GM19240 (cell line): Measurements from ENCODE around the gene IL18.
"Not testable (repeated sequence)": the region's sequence is repeated elsewhere in the genome, so short reads cannot be mapped to it uniquely, and the experiment has no call there.

Source experiments
- DNase-seq: peaks from one replicate; pipeline ENCODE4 v3.0.0; 2011; ENCODE audit warnings: low spot score; ENCODE audit not compliant: insufficient read length

IL18 gene

DNA sequence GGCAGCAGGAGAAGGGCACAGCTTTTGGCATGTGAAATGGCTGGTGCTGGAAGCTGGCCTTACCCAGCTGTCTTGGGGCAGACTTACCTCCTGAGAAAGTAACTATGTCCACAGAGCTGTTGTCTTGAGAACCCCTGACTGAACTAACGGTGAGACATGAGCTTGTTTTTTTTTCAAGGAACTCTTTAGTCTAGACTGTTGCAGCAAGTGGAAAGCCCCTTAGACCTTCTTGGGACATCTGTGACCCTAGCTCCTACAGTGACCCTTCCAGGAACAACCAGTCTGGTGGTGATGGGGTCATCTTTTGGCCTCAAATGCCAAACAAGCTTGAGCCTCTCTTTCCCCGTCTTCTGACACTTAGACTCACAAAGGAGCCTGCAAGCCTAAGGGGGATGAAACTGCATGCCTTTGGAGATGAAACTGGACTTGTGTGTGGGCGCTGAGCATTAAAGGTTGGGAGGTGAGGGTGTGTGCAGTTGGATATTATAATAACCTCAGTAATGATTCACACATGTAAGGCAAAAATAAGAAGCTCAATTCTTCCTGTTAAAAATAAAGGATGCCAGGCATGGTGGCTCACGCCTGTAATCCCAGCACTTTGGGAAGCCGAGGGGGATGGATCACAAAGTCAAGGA, 41.8 kb downstream of the IL18 start:
- no peak for DNase-seq

DNA sequence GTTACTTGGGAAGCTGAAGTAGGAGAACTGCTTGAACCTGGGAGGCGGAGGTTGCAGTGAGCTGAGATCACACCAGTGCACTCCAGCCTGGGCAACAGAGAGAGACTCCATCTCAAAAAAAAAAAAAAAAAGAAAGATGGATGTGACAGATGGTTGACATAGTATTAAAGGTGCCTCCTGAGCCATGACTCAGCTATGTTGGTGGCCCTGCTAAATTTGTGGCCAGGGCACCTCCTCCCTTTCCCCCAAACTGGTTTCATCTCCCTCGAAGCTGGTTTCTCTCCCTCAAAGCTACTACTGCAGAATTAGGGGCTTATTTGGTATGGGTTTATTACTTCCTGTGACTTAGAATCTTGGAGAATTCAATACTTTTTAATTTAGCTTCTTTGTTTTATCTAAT, 45.7 kb downstream of the IL18 start:
- no peak for DNase-seq

DNA sequence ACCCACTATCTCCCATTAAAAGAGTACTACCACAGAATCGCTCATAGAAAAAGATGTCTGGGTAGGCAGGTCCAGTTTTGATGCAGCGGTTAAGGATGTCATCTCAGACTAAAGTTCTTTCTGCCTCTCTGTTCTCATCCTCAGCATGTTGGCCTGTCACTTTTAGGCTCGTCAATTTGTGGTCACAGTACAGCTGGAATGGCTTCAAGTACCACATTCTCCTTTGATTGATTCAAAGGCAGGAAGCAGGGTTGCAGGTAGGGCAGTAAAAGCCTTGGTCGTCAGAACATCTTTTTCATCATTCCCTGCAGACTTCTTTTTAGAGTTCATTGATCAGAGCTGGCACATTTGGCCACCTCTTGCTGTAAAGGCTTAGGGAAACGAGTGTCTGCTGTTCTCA, 48.5 kb downstream of the IL18 start:
- DNase-seq: no peak

DNA sequence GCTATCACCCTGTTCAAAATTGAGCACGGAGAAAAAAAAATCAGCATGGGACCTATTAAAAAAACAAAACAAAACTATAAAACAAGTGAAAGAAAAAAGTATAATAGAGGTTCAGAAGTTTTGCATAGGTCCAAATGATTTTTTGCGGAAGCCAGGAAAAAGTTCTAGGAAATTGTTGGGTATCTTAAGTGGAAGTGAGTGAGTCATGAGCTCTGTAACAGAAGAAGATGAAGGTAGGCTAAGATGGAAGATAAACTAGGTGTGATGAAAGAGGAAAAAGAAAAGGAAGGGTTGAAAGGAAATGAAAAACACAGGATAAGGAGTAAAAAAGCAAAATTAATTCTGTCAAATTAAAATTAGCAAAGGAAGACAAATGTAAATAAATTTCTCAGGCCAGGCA, 49.4 kb downstream of the IL18 start:
- DNase-seq: no peak

DNA sequence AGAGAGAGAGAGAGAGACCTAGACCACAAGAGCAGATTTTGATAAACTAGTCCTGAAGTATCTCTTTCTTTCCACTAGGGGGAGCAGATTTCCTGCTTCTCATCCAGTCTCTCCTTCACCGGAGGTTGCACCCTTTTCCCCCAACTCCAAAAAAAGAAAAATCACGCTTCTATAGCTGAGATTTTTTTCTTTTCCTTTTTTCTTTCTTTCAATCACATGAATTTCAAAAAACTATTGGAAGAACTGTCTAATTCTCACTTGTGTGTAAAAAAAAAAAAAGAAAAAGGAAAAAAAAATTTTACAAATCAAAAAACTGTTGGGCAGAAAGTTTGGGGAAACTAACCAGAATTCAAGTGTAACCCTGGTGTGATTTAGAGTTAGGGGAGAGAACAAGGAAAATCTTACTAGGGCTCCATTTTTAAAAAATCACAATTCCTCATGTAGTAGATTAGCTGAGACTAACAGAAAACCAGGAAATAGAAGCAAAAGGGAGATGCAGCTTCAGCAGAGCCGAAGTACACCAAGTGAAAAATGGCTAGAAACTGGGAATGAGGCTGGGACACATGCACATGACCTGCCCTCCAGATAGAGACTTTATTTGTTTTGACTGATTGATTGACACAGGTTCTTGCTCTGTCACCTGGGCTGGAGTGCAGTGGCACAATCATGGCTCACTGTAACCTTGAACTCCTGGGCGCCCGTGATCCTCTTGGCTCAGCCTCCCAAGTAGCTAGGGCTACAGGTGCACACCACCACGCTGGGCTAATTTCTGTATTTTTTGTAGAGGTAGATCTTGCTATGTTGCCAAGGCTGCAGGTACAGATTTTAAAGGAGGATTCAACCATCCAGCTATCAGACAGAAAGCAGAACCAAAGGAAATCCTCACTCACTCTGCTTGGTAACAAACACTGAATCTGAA, 50.1 kb downstream of the IL18 start:
- DNase-seq: no peak

DNA sequence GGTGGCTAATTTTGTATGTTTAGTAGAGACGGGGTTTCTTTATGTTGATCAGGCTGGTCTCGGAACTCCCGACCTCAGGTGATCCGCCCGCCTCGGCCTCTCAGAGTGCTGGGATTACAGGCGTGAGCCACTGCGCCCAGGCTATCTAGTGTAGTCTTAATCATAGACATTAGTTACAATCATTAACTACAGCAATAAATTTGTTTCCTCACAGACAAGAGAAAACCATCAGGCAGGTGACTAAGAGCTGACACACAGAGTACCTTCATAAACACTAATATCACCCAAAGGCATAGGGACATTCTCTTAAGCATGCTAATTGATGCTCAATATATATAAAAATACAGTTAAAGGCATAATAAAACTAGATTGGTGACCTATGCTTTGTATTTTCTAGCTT, 57.8 kb downstream of the IL18 start:
- DNase-seq: no peak

DNA sequence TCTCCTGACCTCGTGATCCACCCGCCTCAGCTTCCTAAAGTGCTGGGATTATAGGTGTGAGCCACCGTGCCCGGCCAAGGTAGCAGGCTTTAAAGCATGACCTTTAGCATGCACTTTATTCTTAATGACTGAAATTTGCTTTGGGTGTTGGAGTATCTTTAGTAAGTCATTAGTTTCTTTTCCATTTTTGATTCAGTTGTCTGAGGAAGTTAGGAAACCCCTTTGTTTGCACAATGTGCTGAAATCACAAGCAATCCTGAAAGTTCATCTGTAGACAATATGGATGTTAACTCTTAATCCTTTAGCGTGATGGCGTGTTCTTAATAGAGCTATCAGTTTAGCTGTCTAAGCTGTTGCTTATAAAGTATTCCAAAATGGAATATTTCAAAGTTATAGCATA, 60.4 kb downstream of the IL18 start:
- no peak for DNase-seq

DNA sequence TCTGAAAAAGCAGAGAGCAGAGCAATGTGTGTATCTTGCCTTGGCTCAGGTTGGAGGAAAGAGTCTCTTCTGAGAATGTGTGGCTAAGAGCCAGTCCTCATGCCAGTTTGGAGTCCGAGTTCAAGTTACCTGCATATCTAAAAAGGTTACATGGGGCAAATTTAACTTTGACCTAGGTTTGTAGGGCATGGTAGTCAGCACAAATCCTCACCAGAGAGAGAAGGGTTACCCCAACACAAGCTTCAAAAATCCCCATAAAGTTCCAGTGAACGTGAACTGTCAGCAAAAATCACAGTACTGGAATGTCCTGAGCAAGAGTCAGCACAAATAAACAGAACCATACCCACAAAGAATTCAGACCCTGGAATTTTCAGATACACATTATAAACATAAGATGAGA, 63.4 kb downstream of the IL18 start:
- no peak for DNase-seq

DNA sequence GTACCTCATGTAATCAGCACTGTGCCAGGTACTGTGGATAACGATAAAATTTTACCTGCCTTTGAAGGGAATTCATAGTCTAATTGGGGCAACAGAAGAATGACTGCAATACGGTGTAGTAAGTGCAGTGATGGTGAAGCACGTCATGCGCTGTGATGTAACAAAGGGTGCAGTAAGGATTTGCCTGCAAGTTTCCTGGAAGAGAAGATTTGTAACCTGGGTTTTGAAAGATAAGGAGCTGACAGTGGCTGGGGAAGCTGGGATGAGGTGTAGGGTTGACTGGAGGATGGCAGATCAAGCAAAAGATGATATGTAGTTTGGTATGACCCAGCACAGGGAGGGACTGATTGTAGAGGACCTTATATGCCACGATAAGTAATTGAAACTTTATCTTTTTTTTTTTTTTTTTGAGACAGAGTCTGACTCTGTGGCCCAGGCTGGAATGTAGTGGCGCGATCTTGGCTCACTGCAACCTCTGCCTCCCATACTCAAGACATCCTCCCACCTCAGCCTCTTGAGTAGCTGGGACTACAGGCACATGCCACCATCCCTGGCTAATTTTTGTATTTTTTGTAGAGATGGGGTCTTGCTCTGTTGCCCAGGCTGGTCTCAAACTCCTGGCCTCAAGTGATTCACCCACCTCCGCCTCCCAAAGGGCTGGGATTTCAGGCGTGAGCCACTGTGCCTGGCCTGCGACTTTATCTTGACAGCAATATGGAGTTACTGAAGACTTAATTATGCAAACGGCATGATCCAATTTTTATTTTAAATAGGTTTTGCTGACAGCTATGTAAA, 66.0 kb downstream of the IL18 start:
- DNase-seq: no peak

DNA sequence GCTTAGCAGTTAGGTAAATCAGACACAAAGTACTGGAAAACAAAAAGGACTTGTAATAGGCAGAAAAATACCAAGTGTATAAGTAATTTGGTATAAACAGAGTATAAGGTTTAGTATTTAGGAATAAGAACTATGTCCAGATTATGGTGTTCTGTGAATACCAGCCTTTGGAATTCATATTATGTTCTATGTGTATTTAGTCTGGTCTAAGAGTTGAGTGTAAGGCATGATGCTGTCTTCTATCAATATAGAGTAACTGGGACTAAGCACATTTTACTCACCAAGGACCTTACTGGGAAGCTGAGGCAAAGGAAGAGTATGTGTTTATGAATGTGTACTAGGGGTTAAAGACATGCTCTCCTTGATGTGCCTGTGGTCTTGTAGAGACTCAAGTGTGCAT, 67.7 kb downstream of the IL18 start:
- no peak for DNase-seq

DNA sequence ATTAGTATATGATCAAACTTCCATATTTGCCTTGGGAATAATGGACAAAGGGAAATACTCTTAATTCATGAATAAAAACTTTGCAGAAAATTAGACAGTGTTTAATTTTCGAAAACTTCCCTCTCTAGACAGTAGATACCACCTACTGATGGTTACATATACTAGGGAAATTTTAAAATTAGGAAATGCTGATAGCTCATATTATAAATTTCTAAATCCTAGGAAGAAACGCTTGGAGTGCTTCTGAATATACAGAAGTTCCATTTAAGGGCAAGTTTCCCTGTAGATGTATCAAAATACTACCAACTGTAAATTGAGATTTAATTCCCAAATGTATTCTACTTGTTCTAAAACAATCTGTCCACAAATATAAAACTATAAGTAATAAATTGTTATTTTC, 68.6 kb downstream of the IL18 start:
- not testable (repeated sequence) for DNase-seq
